Activated CD4-positive, alpha-beta T cell treated with anti-CD3 and anti-CD28 coated beads, Interleukin-2, amount 50 U/mL, for 4 hours (primary cell): Measurements from ENCODE around the gene ARL5A.

Experiments used
- DNase-seq, 2 experiments: peaks; one replicate each; pipeline ENCODE4 v3.0.0-alpha.2; 2020

Gene ARL5A

GRCh38 chr2:151765760-151766410, 62.3 kb downstream of the ARL5A start:
- no peak for DNase-seq

DNA sequence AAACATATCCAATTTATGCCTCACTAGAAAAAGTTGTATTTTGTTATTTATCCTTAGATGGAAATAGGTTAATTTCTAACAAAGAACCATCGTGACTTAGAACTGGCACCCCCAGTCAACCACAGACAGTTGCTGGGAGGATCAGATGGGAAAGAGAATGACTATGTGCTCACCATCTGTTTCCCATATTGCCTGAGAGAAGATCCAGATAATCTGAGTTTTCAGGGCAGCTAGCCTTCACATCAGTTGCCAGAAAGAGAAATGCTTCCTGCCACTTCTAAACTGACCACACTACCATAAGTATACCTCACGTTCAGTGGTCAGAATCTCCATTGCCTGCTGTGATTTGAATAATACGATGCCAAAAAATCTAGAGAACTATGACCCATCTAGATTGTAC, 65.5 kb downstream of the ARL5A start:
- no peak for DNase-seq

- DNase-seq: no peak
Observed at GRCh38 chr2:151761687-151762086, 66.5 kb downstream of the ARL5A start.

DNA sequence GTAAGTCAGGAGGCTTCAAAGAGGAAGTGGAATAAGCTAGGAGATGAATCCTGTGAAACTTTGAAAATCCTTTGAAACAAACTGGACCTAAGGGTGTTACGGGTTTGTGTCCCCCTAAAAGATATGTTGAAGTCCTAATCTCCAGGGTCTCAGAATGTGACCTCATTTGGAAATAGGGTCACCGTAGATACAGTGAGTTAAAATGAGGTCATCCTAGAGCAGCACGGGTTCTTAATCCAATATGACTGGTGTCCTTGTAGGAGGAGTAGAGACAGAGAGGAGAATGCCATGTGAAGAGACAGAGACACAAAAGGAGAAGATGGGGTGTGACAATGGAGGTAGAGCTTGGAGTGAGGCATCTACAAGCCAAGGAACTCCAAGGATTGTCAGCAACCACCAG, 67.0 kb downstream of the ARL5A start:
- no peak for DNase-seq

DNA sequence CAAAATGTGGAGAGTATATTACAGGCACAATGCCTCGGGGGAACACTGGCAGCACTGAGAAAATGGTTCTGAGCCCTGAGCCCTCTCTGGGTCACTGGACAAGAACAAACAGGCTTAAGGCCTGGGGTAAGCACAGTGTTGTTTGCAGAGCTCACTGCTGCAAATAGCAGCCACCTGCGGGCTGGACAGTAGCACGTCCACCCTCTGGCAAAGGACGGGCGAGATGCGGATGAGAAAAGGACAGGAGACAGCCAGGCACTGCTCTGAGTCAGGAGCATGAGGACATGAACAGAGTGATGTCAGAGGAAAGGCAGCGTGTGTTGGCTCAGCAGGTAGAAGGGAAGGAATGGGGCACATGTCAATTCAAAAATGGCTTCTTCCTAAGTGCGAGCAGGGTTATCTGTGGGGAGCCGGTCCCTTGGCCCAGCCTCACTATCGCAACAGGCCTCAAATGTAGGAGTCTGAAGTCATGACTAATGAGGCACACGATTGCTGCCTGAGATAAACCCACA, 68.0 kb downstream of the ARL5A start:
- no peak for DNase-seq

DNA sequence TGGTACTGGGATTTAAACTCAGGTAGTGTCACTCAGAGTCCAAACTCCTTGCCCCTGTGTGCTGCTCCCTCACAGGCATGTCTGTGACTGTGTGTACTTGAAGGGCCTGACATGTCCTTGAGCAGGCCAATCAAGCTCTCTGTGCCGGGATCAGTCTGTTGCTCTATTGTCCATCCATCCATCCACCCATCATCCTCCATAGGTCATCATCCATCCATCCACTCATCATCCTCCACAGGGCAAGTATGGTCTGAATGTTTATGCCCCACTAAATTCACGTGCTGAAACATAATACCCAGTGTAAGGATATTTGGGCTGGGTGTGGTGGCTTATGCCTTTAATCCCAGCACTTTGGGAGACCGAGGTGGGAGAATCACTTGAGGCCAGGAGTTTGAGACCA, 69.5 kb downstream of the ARL5A start:
- no peak for DNase-seq

DNA sequence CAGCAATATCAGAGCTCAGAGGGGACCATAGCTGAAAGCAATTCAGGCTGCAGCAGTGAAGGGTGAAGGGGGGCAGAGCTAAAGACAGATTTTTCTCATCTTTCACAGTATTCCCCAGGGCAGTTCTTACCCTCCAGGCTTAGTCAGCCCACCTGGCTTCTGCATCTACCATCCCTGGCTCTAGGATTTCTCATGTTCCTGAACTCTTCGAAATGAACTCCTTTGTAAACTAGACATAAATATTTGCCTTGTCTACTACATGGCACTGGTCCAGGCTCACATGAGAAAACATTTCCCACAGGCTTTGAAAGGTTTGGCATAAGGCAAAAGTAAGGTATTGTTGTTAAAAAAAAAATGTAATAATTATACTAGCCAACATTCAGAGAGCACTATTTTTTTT, 70.4 kb downstream of the ARL5A start:
- DNase-seq: no peak

DNA sequence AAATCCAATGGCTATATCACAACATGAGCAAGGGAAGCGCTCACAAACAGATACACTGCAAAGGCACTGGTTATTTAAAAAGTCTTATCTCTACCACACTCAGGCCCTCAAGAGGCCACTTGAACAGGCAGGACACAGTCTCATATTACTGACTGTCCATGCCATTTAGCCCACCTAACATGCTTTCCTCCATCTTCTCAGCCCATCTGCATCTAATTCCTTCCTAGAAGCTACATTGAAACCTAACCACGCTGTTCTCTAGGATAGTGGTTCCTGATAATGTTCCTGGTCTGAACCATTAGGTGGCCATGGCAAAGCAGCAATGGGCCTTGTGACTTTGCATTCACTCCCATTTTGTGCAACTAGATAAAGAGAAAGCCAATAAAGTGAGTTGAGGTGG, 71.4 kb downstream of the ARL5A start:
- no peak for DNase-seq

- DNase-seq: no peak
Observed at GRCh38 chr2:151754253-151754897, 73.8 kb downstream of the ARL5A start.

GRCh38 chr2:151753540-151753939, 74.7 kb downstream of the ARL5A start:
- DNase-seq: no peak
